T47D (cell line): ENCODE measurements around the gene CSNK1A1.
"Not testable (repeated sequence)": the region's sequence is repeated elsewhere in the genome, so short reads cannot be mapped to it uniquely, and the experiment has no call there.

Source experiments
- DNase-seq, 2 experiments: peaks; one replicate each; pipeline versions ENCODE4 v3.0.0 to v3.0.0-alpha.2; 2011 to 2012; ENCODE audit warnings: low read depth in 1 of 2, low spot score in 1 of 2
- JUND ChIP-seq: IDR thresholded peaks from 2 replicates; pipeline ENCODE4 v1.6.1; 2012; ENCODE audit warnings: low read depth
- in situ Hi-C: cut with HindIII; loops from 2 replicates; pipeline ENCODE4 v1.10.0; 2016; ENCODE audit warnings: low sequenced_read_pairs, low pct_unique_long_range_greater_than_20kb

CSNK1A1 gene

DNA sequence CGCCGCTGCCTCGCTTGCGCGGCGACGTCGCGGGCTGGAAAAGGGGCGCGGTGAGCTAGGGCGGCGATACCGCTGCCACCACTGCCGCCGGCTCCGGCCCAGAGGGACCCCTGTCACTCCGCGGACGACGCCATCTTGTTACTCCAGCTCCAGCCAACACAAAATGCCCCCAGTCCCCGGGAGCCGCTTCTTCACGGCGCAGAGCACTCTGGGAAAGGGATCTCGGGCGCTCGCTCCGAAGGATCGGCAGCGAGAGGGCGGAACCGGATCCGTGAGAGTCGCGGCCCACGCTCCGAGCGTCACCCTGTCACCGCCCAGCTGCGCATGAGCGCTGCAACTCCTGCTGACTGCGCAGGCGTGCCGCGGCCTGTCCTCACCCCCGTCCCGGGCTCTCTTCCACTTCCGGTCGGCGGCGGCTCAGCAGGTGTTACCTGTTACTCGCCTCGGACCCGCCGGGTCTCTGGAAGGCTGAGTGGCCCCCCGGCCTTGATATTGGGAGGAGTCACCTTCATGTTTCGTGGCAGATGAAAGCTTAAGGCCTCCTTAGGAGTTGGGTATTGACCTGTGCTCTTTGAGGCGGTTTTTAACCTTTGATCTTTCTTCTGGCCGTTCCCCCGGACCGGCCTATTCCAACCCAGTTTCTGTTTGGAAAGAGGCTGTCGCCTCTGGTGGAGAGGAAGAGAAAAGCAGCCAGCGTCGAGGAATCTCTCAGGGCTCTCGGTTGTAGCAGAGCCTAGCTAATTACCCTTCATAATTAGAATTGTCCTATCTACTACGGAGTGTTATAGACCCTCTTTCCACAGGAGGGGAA lies at the start of gene CSNK1A1:
Gene CSNK1A1, minus strand, starts transcription at position 213 of the 811 bp plus-strand sequence. CDS start 475 bp downstream, outside the sequence.
- in situ Hi-C loops = no loop called here
- DNase-seq = peak; percentile 97 to 99
- TF ChIP-seq JUND = peak; percentile 42; the same call in 1 of the 2 replicates

DNA sequence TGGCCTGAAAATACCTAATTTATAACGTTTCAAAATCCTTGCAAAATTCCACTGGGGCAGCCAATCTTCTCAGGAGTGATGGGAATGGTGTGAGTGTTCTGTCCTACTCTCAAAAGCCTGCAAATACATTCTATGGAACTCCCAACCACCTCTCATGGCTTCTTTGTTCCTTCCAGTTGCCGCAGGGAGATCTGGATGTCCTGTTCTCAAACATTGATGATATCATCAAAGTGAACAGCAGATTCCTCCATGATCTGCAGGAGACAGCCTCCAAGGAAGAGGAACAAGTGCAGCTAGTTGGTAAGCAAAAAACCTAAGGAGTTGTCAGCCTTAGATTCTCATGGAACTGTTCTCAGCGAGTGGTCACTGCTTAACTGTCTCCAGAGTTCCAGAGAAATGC lies 49.7 kb upstream of the CSNK1A1 start:
- no peak for TF ChIP-seq JUND
- DNase-seq = peak in 1 of 2 experiments; percentile 81
- in situ Hi-C loops = no loop called here

DNA sequence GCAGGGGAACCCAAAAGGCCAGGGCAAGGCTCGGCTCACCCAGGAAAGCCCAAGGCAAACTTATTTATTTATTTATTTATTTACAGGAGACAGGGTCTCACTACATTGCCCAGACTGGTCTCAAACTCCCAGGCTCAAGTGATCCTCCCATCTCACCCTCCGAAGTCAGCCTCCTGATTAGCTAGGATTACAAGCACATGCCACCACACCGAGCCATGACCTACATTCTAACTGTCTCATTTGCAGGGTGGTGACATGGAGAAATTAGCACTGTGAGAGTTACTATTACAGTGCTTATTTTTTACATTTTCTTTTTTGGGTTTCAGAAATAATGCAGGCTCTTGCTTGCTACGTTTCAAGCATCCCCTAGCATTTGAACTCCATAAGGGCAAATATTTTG lies 48.1 kb upstream of the CSNK1A1 start:
- in situ Hi-C loops = no loop called here
- TF ChIP-seq JUND = no peak
- no peak for DNase-seq

DNA sequence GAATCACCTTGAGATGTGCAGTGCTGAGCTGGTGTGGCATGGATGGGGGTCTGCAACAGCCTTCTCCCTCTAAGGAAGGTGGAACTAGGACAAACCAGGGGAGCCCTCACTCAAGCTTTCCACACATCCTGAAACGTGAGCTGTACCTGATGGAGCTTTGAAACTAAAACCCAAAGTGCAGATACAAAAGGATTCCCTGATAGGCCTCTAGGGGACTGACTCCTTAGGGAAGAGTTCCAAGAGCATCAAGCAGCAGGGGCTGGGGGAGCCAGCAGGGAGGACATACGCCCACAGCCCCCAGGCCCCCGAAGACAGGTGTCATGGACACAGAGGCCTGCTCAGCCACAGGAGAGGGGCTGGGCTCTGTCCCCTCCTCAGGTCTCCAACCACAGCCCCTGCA lies 47.7 kb upstream of the CSNK1A1 start:
- no peak for DNase-seq
- TF ChIP-seq JUND = no peak
- in situ Hi-C loops = no loop called here

GRCh38 chr5:149598234-149598633 lies 47.0 kb upstream of the CSNK1A1 start:
- in situ Hi-C loops, DNase-seq: not testable (repeated sequence)

- no peak for DNase-seq
- in situ Hi-C loops = no loop called here
These were observed 46.4 kb upstream of the CSNK1A1 start for GRCh38 chr5:149597618-149598017.

DNA sequence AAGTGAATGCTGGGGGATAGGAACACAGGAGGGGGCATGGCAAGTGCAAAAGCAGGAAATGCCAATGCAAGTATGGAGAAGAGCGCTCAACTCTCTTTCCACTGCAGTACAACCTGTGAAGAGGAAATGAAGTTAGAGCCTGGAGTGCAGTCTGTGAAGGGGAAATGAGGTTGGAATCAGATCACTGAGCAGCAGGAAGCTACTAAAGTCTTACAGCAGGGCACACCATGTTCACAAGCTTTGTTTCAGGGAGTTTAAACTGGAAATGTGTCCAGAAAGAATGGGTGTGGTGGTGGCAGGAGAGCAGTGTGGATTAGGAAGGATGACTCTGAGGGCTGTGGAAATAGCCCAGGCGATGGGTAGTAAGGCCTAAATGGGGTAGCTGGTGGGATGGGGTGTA lies 45.5 kb upstream of the CSNK1A1 start:
- DNase-seq = no peak
- in situ Hi-C loops = no loop called here
- TF ChIP-seq JUND = no peak

More at GRCh38 chr5:149597618-149598017, 46.4 kb upstream of the CSNK1A1 start:
- TF ChIP-seq JUND = no peak

DNA sequence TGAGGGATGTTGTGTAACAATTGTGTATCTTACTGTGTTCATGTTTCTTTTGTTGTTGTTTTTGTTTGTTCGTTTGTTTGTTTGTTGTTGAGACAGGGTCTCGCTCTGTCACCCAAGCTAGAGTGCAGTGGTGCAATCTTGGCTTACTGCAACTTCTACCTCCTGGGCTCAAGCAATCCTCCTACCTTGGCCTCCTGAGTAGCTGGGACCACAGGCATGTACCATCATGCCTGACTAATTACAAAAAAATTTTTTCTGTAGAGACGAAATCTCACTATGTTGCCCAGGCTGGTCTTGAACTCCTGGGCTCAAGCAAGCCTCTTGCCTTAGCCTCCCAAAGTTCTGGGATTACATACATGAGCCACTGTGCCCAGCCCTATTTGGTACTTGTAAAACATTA lies 43.9 kb upstream of the CSNK1A1 start:
- in situ Hi-C loops, DNase-seq: not testable (repeated sequence)

DNA sequence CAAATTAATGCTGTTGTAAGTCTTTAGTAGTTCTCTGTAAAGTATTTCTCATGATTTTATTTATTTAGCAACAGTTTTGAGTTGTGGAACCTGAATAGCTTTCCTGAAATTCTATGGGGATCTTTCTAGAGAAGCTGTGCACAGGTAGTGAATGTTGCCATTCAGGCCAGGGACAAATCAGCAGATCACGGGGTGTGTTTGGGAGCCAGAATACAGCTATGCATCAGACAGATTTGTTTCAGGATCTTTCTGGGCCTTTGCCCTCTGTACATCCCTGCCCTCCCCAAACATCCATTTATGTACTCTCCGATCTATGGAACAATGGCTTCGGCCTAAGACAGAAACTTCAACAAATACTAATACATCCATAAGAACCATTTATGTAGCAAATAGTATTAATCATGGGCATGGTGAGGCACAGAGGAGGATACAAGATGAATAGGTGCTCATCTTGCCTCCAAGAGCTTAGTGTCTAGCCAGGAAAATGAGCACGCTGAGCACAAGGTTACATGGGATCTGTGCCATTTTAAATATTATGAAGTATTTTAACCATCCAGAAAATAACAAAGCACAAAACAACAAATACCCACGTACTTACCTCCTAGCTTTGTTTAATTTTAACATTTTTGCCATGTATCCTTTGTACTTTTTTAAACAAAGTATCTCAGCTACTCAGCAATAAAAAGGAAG lies 43.1 kb upstream of the CSNK1A1 start:
- no peak for TF ChIP-seq JUND
- in situ Hi-C loops = no loop called here

GRCh38 chr5:149593370-149593769 lies 42.1 kb upstream of the CSNK1A1 start:
- in situ Hi-C loops = no loop called here
- DNase-seq = no peak
- TF ChIP-seq JUND = no peak

More for the DNA sequence above, 43.1 kb upstream of the CSNK1A1 start:
- DNase-seq = no peak

GRCh38 chr5:149588936-149589335 lies 37.7 kb upstream of the CSNK1A1 start:
- no peak for DNase-seq
- in situ Hi-C loops = no loop called here
- no peak for TF ChIP-seq JUND

DNA sequence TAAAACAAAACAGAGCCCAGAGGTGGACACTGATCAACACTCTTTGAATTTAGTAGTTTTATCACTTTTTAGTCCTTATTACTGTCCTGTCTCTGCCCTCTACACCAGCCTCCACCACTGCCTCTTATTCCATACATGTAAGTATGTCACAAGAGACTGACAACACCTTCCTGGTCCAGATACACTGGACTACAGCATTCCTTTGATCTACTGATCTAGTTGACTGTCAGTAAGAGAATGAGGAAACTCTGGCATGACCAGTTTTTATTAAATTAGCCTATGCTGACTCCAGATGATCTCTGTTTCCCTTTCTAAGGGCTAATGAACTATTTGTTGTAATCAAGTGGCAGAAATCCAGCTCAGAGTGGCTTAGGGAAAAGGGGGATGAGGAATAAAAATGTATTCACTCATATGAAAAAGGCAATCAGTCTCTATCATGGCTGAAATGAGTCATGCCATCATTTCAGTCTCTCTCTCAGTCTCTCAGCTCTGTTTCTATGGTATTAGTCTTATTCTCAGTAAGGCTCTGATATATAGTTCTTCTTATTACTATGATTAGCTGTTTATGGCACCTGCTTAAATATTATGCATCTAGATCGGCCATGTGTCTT lies 35.6 kb upstream of the CSNK1A1 start:
- in situ Hi-C loops = no loop called here
- TF ChIP-seq JUND = 0 out of 2 replicates have a peak, but pooled peaks have one; percentile 18
- DNase-seq = peak in 1 of 2 experiments; percentile 49

- no peak for TF ChIP-seq JUND
- no peak for DNase-seq
- in situ Hi-C loops = no loop called here
These were observed 34.7 kb upstream of the CSNK1A1 start for GRCh38 chr5:149585910-149586309.
